ENCODE results near the gene RCHY1.
"Not testable (repeated sequence)": the region's sequence is repeated elsewhere in the genome, so short reads cannot be mapped to it uniquely, and the experiment has no call there.

Gene RCHY1

GRCh38 chr4:75516144-75516543 is 1.9 kb upstream of the RCHY1 start:
- DNase-seq = no peak

GRCh38 chr4:75514949-75515612 is 878 bp upstream of the RCHY1 start:
- peak in 7 of 56 donors; percentile 11 to 64 (median 41) for DNase-seq

GRCh38 chr4:75513526-75514130 is 575 bp downstream of the RCHY1 start:
- peak in 5 of 56 donors; percentile 26 to 55 (median 32) for DNase-seq

- no peak for DNase-seq
Observed at GRCh38 chr4:75512386-75513211, 1.6 kb downstream of the RCHY1 start.

- DNase-seq = no peak
Observed at GRCh38 chr4:75511841-75512240, 2.4 kb downstream of the RCHY1 start.

GRCh38 chr4:75509592-75509991 is 4.6 kb downstream of the RCHY1 start:
- not testable (repeated sequence) for DNase-seq

GRCh38 chr4:75505630-75506029 is 8.6 kb downstream of the RCHY1 start:
- DNase-seq = no peak

GRCh38 chr4:75502671-75503070 is 11.5 kb downstream of the RCHY1 start:
- no peak for DNase-seq

- no peak for DNase-seq
Observed at GRCh38 chr4:75499900-75500299, 14.3 kb downstream of the RCHY1 start.

GRCh38 chr4:75498041-75498440 is 16.2 kb downstream of the RCHY1 start:
- no peak for DNase-seq

- DNase-seq = no peak
Observed at GRCh38 chr4:75497133-75497532, 17.1 kb downstream of the RCHY1 start.

- DNase-seq = no peak
Observed at GRCh38 chr4:75496406-75496805, 17.8 kb downstream of the RCHY1 start.

GRCh38 chr4:75495476-75495875 is 18.7 kb downstream of the RCHY1 start:
- DNase-seq = no peak

- DNase-seq = no peak
Observed at GRCh38 chr4:75494563-75494962, 19.6 kb downstream of the RCHY1 start.

- DNase-seq = no peak
Observed at GRCh38 chr4:75490155-75490554, 24.0 kb downstream of the RCHY1 start.

- peak in 15 of 56 donors; percentile 0 to 46 (median 7) for DNase-seq
Observed at GRCh38 chr4:75484190-75484589, 30.0 kb downstream of the RCHY1 start.

- DNase-seq = no peak
Observed at GRCh38 chr4:75477201-75477600, 37.0 kb downstream of the RCHY1 start.

- DNase-seq = no peak
Observed at GRCh38 chr4:75470738-75471137, 43.5 kb downstream of the RCHY1 start.

GRCh38 chr4:75469896-75470295 is 44.3 kb downstream of the RCHY1 start:
- DNase-seq = no peak

GRCh38 chr4:75457365-75457764 is 56.8 kb downstream of the RCHY1 start:
- no peak for DNase-seq

GRCh38 chr4:75434105-75434504 is 80.1 kb downstream of the RCHY1 start:
- DNase-seq = no peak

GRCh38 chr4:75432683-75433082 is 81.5 kb downstream of the RCHY1 start:
- DNase-seq = no peak
